HG03571 (cell line): ENCODE results near the gene NTN4.
"Not testable (repeated sequence)": the region's sequence is repeated elsewhere in the genome, so short reads cannot be mapped to it uniquely, and the experiment has no call there.

Source experiments
- ATAC-seq: cut with Tn5 transposase; IDR thresholded peaks from one replicate; pipeline ENCODE4 v1.9.1; 2021; ENCODE audit not compliant: unreplicated experiment

The NTN4 gene

GRCh38 chr12:95715177-95715576, 75.4 kb downstream of the NTN4 start:
- ATAC-seq, result no peak

- ATAC-seq, result no peak
Observed at GRCh38 chr12:95712269-95712668, 78.3 kb downstream of the NTN4 start.

GRCh38 chr12:95710386-95710785, 80.2 kb downstream of the NTN4 start:
- ATAC-seq, result no peak

DNA sequence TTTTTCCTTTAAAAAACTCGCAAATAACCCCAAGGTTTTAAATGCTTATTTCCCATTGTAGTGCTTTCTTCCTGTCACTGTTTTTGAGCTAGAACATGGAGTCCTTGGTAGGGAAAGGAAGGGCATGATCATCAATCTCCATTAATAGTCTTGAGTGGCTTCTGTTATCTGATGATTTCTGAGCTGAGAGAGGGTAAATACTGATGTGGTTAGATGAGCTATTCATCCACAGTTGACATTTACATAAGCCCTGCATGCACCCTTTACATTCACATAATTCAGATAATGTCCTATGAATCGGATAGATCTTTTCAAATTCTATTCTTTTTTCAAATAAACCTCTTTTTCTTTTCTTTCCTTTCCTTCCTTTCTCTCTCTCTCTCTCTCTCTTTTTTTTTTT, 81.4 kb downstream of the NTN4 start:
- no peak for ATAC-seq

DNA sequence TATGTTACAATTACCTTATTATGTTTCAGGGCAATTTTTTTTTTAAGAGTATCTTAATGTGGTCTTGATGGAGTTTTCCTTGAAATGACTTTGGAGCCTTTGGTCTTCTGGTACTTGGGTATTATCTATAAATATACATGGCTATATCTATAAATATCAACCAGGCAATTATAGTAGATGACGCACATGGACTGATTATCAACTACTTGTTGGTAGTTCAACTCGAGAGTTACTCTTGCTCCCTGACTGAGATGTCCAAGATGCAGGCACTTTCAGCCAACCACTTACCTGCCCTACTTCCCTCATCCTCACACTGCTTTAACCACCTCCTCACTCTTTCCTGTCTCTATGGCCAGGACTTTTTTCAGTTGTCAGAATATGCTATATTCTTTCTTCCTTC, 85.4 kb downstream of the NTN4 start:
- ATAC-seq, result no peak

GRCh38 chr12:95703986-95704385, 86.6 kb downstream of the NTN4 start:
- no peak for ATAC-seq

- no peak for ATAC-seq
Observed at GRCh38 chr12:95701722-95702418, 88.7 kb downstream of the NTN4 start.

- ATAC-seq, result no peak
Observed at GRCh38 chr12:95701275-95701674, 89.3 kb downstream of the NTN4 start.

DNA sequence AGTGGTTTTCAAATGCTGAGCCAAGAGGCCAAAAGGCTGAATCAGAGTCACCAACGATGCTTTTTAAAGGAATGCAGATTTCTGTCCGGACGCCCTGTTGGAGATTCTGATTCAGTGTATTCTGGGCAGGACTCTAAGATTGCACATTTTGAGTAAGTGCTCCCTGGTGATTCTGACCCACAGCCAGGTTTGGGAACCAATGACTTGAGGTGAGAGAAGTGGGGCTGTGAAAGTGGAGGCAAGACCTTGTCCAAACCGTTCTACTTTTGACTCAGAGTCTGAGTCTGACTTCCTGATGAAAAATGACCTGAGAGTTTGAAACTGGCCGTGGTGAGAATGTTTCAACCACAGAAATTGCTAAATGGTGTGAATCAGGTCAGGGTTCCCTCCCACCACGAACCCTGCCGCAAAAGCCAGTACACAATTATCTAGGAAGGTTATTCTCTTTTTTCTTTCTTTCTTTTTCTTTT, 90.2 kb downstream of the NTN4 start:
- ATAC-seq, result peak; percentile 97

DNA sequence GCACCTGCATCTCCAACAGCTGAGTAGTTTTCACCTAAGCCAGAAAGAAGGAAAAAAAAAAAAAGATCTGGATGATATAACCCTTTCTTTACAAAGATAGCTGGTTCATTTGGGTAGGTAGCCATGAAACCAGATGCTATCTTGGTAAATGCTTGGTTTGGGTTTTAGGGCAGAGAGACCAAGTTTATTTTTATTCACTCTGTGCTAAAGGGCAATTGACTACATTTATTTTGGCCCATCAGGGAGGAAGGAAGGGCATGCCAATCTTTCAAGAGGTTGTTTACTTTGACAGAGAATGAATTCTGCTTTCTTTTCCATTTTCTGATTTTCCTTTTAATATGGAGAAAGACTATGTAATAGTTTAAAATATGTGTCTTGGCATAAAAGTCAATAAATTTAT, 91.0 kb downstream of the NTN4 start:
- no peak for ATAC-seq

DNA sequence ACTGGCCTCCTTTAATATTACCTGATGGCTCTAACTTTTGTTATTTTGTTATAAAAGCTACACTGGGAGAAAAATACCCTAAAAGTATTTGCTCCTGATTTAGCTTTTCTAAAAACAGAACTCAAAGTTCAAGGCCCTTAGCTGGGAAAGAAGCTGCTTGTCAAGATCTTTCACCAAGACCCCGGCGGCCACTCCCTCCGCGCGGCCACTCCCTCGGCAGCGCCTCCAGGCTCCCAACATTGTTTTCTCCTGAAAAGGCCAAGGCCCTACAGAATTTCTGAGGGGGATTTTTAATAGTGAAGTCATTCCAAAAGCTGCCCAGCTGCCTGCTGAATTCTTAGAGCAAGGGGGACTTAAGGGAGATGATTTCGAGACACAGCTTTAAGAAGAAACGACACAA, 96.4 kb downstream of the NTN4 start:
- ATAC-seq, result no peak

DNA sequence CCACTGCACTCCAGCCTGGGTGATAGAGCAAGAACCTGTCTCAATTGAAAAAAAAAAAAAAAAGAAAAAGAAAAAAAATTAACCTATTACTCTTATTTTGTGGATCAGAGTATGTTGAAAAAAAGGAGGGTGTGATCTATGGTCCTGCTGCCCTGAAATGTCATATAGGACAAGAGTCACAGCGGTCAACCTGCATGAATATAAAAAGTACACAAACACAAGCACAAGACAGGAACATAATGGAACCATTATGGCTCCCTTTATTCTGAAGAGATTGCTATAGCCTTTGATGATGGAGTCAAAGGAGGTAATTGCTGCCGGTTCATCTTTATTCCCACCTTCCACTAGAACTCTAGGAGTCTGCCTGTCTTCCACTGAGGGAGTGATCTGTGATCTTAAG, 96.9 kb downstream of the NTN4 start:
- no peak for ATAC-seq

- ATAC-seq, result no peak
Observed at GRCh38 chr12:95690861-95691635, 99.5 kb downstream of the NTN4 start.

DNA sequence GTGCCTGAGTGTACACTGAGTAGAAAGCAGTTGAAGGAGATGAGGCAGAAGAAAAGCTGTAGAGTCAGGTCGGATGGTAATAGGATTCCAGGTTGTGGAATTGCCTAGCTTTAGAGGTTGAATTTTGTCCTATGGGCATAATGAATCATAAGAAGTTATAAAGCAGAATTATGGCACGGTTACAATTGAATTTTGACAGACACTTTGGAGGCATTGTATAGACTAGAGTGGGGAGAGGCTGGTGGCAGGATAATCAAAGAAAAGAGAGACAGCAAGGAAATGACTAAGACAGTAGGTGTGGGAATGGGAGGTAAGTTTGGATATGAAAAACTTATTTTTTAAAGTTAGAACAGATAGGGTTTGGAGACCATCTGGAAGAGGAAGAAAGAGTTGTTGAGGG, 102.6 kb downstream of the NTN4 start:
- ATAC-seq, result no peak

- no peak for ATAC-seq
Observed at GRCh38 chr12:95683418-95683817, 107.1 kb downstream of the NTN4 start.

DNA sequence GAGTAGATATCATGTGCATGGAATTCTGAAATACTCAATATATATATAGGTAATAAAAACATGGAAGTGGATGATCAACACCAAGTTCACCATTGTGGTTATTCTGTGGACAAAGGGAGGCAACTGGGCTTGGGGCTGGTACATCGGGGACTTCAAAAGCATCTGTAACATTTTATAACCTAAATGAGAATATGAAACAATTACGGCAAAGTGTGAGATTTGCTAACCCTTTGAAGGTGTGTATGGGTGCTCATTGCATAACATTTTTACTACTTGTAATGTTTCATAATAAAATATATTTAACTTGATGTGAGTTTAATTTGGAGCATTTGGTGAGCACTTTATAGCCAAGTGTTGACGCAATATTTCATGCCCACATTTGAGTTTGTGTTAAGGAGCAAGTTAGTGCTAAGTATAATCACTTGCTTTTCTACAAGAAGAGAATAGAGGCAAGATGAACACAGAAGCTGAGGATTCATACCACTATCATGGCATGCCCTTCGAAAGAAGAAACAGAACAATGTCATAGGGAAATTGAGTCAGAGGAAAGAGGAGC, 109.3 kb downstream of the NTN4 start:
- ATAC-seq, result no peak

- no peak for ATAC-seq
Observed at GRCh38 chr12:95678684-95679083, 111.9 kb downstream of the NTN4 start.

- ATAC-seq, result not testable (repeated sequence)
Observed at GRCh38 chr12:95677782-95678181, 112.8 kb downstream of the NTN4 start.

- no peak for ATAC-seq
Observed at GRCh38 chr12:95674631-95675030, 115.9 kb downstream of the NTN4 start.

- no peak for ATAC-seq
Observed at GRCh38 chr12:95674163-95674562, 116.4 kb downstream of the NTN4 start.

GRCh38 chr12:95673576-95673975, 117.0 kb downstream of the NTN4 start:
- no peak for ATAC-seq

- no peak for ATAC-seq
Observed at GRCh38 chr12:95672166-95672565, 118.4 kb downstream of the NTN4 start.
